HG02938 (cell line): ENCODE results near the gene CCDC187.

ENCODE experiments used
- ATAC-seq: cut with Tn5 transposase; IDR thresholded peaks from one replicate; pipeline ENCODE4 v1.9.1; 2021; ENCODE audit warnings: mild to moderate bottlenecking, moderate library complexity; ENCODE audit not compliant: unreplicated experiment

Gene CCDC187

GRCh38 chr9:136230773-136231172 lies 73.1 kb downstream of the CCDC187 start:
- no peak for ATAC-seq

- no peak for ATAC-seq
These were observed 73.5 kb downstream of the CCDC187 start for GRCh38 chr9:136230365-136230764.

- ATAC-seq, result no peak
These were observed 74.5 kb downstream of the CCDC187 start for GRCh38 chr9:136229096-136230065.

GRCh38 chr9:136228107-136228875 lies 75.6 kb downstream of the CCDC187 start:
- no peak for ATAC-seq

- ATAC-seq, result no peak
These were observed 77.0 kb downstream of the CCDC187 start for GRCh38 chr9:136226680-136227407.

GRCh38 chr9:136225748-136226679 lies 77.9 kb downstream of the CCDC187 start:
- ATAC-seq, result peak; percentile 63

- peak; percentile 39 for ATAC-seq
These were observed 78.5 kb downstream of the CCDC187 start for GRCh38 chr9:136225366-136225747.

GRCh38 chr9:136223871-136224640 lies 79.8 kb downstream of the CCDC187 start:
- no peak for ATAC-seq

GRCh38 chr9:136222906-136223285 lies 81.0 kb downstream of the CCDC187 start:
- no peak for ATAC-seq

- no peak for ATAC-seq
These were observed 81.6 kb downstream of the CCDC187 start for GRCh38 chr9:136222166-136222905.

GRCh38 chr9:136220017-136220729 lies 83.7 kb downstream of the CCDC187 start:
- ATAC-seq, result no peak

GRCh38 chr9:136219276-136219675 lies 84.6 kb downstream of the CCDC187 start:
- ATAC-seq, result no peak

GRCh38 chr9:136218673-136219072 lies 85.2 kb downstream of the CCDC187 start:
- ATAC-seq, result no peak

GRCh38 chr9:136218271-136218670 lies 85.6 kb downstream of the CCDC187 start:
- ATAC-seq, result no peak

- no peak for ATAC-seq
These were observed 87.2 kb downstream of the CCDC187 start for GRCh38 chr9:136216541-136217244.

- no peak for ATAC-seq
These were observed 90.2 kb downstream of the CCDC187 start for GRCh38 chr9:136213733-136214132.

GRCh38 chr9:136212345-136212950 lies 91.4 kb downstream of the CCDC187 start:
- no peak for ATAC-seq
